ENCODE data around the gene ITFG2. TPM values are rescaled to one million over a fixed set of nuclear protein-coding genes. Genes with fewer than 3 reads are reported as not detected.
"Not testable (repeated sequence)": the region's sequence is repeated elsewhere in the genome, so short reads cannot be mapped to it uniquely, and the experiment has no call there.

The ITFG2 gene
- 43.4 and 46.4 TPM in 2 replicates for total RNA-seq

DNA sequence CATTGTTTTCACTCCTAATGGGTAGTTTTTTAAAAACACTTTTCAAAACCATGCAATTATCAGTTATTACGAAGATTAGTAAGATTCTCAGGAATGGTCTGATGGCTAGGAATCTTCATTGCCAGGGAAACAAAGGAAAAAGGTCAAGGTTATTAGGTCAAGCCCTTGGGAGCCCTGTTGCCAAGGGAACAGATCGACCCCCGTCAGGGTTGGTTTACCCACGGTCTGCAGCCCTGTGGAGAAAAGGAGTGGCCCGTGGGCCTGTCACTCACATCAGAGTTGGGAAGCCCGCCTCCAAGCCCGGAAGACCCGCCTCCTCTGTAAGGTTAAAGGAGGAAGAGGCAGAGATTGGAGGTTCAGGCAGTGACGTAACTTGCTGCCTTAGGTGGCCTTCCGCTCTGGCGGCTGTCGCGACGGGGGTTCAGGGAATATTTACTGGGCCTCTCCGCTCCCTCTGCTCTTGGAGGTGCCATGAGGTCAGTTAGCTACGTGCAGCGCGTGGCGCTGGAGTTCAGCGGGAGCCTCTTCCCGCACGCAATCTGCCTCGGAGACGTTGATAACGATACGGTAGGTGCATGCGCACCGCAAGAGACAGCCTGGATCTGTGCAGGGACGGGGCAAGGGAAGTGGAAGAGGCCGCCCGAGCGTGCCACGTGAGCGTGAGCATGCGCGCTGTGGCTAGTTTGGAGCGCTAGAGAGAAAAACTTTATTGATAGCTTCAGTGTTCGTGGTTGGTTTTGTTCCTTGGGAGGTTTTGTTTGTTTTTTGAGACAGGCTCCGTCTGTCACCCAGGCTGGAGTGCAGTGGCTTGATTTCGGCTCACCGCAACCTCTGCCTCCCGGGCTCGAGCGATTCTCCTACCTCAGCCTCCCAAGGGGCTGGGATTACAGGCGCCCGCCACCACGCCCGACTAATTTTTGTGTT, at the start of gene ITFG2:
Gene ITFG2 (plus strand): TSS at position 379 of the 924 bp plus-strand sequence. CDS start 93 bp downstream, at position 472.
- DNase-seq (ENCODE audit: low spot score): peak; percentile 95
- Mint-ChIP-seq H3K9me3 (no peaks in the 10 kb centered on the region), H3K4me3 (ENCODE audit: low read depth) (peak within 1 kb of the TSS; percentile 100), H3K36me3 (ENCODE audit: low read depth) (peaks cover 7% of the 10 kb centered on the region), H3K27ac (peak within 1 kb of the TSS; percentile 100), H3K27me3 (ENCODE audit: low read depth) (no peaks in the 10 kb centered on the region), H3K4me1 (ENCODE audit: low read depth) (peaks cover 13% of the 10 kb centered on the region)
- intact Hi-C loops (cut with micrococcal nuclease): loop anchor here (1.0 to 2.0 kb wide), 5 partner anchors 17 to 120 kb away; partner anchors contain the start of genes FOXM1 and RHNO1

DNA sequence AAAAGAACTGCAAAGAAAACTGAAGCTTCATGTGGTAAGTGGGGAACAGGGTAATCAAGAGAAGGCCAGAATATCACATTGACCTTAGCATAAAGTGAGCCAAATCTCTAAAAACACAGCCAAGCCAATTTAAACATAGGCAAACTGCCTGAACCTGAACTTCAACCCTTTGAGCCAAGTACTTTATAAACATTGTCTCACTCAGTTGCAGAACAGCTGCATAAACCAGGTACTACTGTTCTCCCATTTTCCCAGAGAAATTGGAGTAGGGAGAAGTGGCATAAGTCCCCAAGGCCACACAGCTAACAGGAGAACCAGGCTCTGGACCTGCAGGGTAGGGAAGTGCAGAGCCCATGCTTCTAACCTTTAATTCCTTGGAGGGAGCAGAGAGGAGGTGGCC, 48.1 kb upstream of the ITFG2 start:
- Mint-ChIP-seq H3K36me3 (ENCODE audit: low read depth) (no peaks in the 10 kb centered on the region), H3K27me3 (ENCODE audit: low read depth) (no peaks in the 10 kb centered on the region), H3K9me3 (no peaks in the 10 kb centered on the region), H3K4me3 (ENCODE audit: low read depth) (no peak overlapping the region), H3K27ac (no peak overlapping the region), H3K4me1 (ENCODE audit: low read depth) (no peaks in the 10 kb centered on the region)
- intact Hi-C loops (cut with micrococcal nuclease): no loop called here
- no peak for DNase-seq (ENCODE audit: low spot score)

GRCh38 chr12:2765052-2765451, 47.4 kb upstream of the ITFG2 start:
- H3K4me1 Mint-ChIP-seq (ENCODE audit: low read depth): no peaks in the 10 kb centered on the region
- no peaks in the 10 kb centered on the region for H3K9me3 Mint-ChIP-seq
- no peak for DNase-seq (ENCODE audit: low spot score)
- no peaks in the 10 kb centered on the region for H3K27me3 Mint-ChIP-seq (ENCODE audit: low read depth)
- no peak overlapping the region for H3K4me3 Mint-ChIP-seq (ENCODE audit: low read depth)
- intact Hi-C loops (cut with micrococcal nuclease): no loop called here
- H3K36me3 Mint-ChIP-seq (ENCODE audit: low read depth): no peaks in the 10 kb centered on the region
- H3K27ac Mint-ChIP-seq: no peak overlapping the region

GRCh38 chr12:2765608-2766007, 46.9 kb upstream of the ITFG2 start:
- no peak for DNase-seq (ENCODE audit: low spot score)
- H3K4me3 Mint-ChIP-seq (ENCODE audit: low read depth): no peak overlapping the region
- H3K4me1 Mint-ChIP-seq (ENCODE audit: low read depth): no peaks in the 10 kb centered on the region
- no peak overlapping the region for H3K27ac Mint-ChIP-seq
- no peaks in the 10 kb centered on the region for H3K27me3 Mint-ChIP-seq (ENCODE audit: low read depth)
- intact Hi-C loops (cut with micrococcal nuclease): no loop called here
- no peaks in the 10 kb centered on the region for H3K9me3 Mint-ChIP-seq
- no peaks in the 10 kb centered on the region for H3K36me3 Mint-ChIP-seq (ENCODE audit: low read depth)

DNA sequence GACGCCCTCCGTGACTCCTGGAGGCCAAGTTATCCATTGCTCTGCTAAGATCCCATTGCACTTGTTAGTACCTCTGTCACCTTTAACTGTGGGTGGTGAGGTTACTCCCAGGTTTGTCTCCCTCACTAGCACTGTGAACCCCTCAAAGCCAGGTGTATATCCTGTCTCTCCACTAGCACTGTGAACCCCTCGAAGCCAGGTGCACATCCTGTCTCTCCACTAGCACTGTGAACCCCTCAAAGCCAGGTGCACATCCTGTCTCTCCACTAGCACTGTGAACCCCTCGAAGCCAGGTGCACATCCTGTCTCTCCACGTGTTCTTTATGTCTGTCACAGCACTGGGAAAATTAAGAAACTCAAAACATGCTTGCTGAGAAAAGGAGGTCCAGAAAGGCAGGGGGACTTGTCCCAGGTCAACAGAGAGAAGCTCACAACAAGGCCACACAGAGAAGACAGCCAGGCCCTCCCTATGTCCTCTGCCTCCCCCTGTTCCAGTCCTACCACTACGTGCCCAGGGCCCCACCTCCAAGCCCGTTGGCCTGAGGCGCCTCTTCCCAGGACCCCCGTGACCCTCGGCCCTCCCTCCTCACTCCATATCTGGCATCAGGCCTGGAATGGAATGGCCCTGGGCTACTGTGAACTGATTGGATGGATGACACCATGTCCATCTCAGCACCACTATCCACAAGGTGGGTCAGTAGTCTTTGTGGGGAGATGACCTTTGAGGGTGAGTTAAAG, 44.1 kb upstream of the ITFG2 start:
- no peaks in the 10 kb centered on the region for H3K27me3 Mint-ChIP-seq (ENCODE audit: low read depth)
- no peak overlapping the region for H3K4me3 Mint-ChIP-seq (ENCODE audit: low read depth)
- no peak overlapping the region for H3K27ac Mint-ChIP-seq
- no peaks in the 10 kb centered on the region for H3K4me1 Mint-ChIP-seq (ENCODE audit: low read depth)
- intact Hi-C loops (cut with micrococcal nuclease): no loop called here
- H3K9me3 Mint-ChIP-seq: no peaks in the 10 kb centered on the region
- H3K36me3 Mint-ChIP-seq (ENCODE audit: low read depth): no peaks in the 10 kb centered on the region
- DNase-seq (ENCODE audit: low spot score): no peak

DNA sequence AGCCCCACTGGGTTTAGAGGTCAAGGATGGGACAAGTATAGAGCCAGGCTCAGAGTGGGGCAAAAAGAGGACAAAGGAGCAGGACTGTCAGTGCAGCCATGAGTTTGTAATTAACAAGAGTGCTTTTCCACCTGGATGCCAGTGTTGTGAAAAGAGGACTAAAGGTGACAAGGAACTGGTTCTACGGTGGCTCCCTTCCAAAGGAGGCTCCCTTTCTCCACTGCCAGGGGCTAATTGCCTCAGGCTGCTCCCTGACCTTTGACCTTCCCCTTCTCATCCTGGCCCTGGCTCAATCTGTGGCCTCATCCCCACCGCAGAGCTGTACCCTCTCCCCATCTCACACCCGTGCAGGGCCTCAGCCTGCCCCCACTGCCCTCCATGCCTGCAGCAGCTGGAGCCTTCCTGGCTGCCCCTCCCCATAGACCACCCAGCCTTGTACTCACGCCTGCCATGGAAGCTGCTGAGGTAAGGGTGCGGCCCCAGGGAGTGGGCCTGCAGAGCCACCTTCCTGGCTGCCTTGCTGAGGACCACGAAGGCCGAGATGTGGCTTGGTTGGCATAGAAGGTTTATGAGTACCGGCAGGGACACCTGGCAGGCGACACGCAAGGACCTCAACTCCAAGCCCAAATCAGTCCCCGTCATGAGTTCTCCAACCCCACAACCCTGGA, 42.5 kb upstream of the ITFG2 start:
- Mint-ChIP-seq H3K36me3 (ENCODE audit: low read depth) (no peaks in the 10 kb centered on the region), H3K27ac (no peak overlapping the region), H3K4me3 (ENCODE audit: low read depth) (no peak overlapping the region), H3K4me1 (ENCODE audit: low read depth) (no peaks in the 10 kb centered on the region), H3K27me3 (ENCODE audit: low read depth) (no peaks in the 10 kb centered on the region), H3K9me3 (no peaks in the 10 kb centered on the region)
- intact Hi-C loops (cut with micrococcal nuclease): no loop called here
- no peak for DNase-seq (ENCODE audit: low spot score)

DNA sequence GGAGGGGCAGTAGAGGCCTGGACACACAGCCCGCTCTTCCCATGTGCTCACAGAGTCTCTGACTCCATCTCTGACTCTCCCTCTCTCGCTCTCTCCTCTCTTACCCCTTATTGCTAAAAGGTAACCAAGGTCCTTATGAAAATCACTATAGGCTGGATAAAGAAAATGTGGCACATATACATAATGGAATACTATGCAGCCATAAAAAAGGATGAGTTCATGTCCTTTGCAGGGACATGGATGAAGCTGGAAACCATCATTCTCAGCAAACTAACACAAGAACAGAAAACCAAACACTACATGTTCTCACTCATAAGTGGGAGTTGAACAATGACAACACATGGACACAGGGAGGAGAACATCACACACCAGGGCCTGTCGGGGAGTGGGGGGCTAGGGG, 41.9 kb upstream of the ITFG2 start:
- DNase-seq (ENCODE audit: low spot score); H3K9me3 Mint-ChIP-seq; H3K36me3 Mint-ChIP-seq (ENCODE audit: low read depth); H3K27ac Mint-ChIP-seq; H3K4me3 Mint-ChIP-seq (ENCODE audit: low read depth); H3K27me3 Mint-ChIP-seq (ENCODE audit: low read depth); intact Hi-C loops (cut with micrococcal nuclease); H3K4me1 Mint-ChIP-seq (ENCODE audit: low read depth): not testable (repeated sequence)

GRCh38 chr12:2772370-2772769, 40.1 kb upstream of the ITFG2 start:
- Mint-ChIP-seq H3K4me3 (ENCODE audit: low read depth) (no peak overlapping the region), H3K4me1 (ENCODE audit: low read depth) (no peaks in the 10 kb centered on the region), H3K27ac (no peak overlapping the region), H3K27me3 (ENCODE audit: low read depth) (no peaks in the 10 kb centered on the region), H3K36me3 (ENCODE audit: low read depth) (no peaks in the 10 kb centered on the region), H3K9me3 (no peaks in the 10 kb centered on the region)
- DNase-seq (ENCODE audit: low spot score): no peak
- intact Hi-C loops (cut with micrococcal nuclease): no loop called here

DNA sequence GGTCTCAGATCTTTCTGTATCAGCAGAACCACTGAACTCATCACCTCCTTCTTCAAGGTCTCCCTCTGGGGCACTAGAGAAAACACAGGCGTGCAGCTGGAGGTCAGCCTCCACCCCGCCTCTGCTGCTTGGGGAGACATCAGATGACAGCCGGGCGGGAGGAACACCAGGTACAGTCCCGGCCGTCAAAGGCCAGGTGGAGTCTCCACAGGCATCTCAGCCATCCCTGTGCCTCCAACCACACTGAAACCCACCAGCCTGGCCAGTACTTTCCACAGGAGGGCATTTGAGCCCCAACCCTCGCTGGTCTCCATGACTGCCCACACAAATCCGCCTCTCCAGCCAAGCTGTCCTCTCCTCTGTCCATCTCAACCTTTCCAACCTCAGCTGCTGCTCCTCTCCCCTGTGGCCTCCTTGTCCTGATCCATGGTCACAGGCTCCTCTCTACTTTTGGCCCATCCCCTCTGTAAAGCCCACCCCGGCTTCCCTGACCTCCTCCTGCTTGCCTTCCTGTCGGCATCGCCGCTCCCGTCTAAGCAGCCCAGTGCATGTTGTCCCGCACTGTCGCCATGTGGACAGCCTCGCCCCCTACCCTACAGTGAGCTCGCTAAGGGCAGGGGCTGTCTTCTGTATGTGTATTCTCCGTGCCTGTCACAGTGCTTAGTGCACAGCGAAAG, 39.1 kb upstream of the ITFG2 start:
- H3K27me3 Mint-ChIP-seq (ENCODE audit: low read depth): peaks cover 3% of the 10 kb centered on the region
- H3K27ac Mint-ChIP-seq: no peak overlapping the region
- H3K9me3 Mint-ChIP-seq: no peaks in the 10 kb centered on the region

DNA sequence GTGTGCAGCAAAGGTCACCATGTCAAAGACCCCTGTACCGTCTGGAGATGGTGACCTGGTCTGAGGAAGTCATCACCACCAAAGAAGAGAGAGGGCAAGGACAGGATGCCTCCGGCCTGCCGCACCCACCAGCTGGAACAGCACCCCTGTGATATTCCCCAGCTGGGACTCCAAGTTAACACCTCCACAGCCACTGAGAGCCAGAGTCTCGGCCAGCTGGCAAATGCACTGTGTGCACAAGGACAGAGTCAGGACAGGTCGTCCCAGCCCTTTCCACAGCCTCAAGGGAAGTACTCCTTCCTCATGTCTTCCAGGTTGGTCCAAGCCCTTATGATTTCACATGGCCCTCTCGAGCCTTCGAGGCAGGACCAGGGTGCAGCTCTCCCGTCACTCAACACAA, 37.0 kb upstream of the ITFG2 start:
- Mint-ChIP-seq H3K27me3 (ENCODE audit: low read depth) (peaks cover 4% of the 10 kb centered on the region), H3K27ac (no peak overlapping the region), H3K9me3 (no peaks in the 10 kb centered on the region), H3K36me3 (ENCODE audit: low read depth) (no peaks in the 10 kb centered on the region), H3K4me3 (ENCODE audit: low read depth) (no peak overlapping the region), H3K4me1 (ENCODE audit: low read depth) (no peaks in the 10 kb centered on the region)
- no peak for DNase-seq (ENCODE audit: low spot score)
- intact Hi-C loops (cut with micrococcal nuclease): no loop called here

More for the DNA sequence above, 39.1 kb upstream of the ITFG2 start:
- intact Hi-C loops (cut with micrococcal nuclease): no loop called here
- no peaks in the 10 kb centered on the region for H3K4me1 Mint-ChIP-seq (ENCODE audit: low read depth)
- DNase-seq (ENCODE audit: low spot score): no peak
- no peak overlapping the region for H3K4me3 Mint-ChIP-seq (ENCODE audit: low read depth)
- no peaks in the 10 kb centered on the region for H3K36me3 Mint-ChIP-seq (ENCODE audit: low read depth)

- no peaks in the 10 kb centered on the region for H3K9me3 Mint-ChIP-seq
- no peak overlapping the region for H3K4me3 Mint-ChIP-seq (ENCODE audit: low read depth)
- no peaks in the 10 kb centered on the region for H3K36me3 Mint-ChIP-seq (ENCODE audit: low read depth)
- H3K4me1 Mint-ChIP-seq (ENCODE audit: low read depth): no peaks in the 10 kb centered on the region
- intact Hi-C loops (cut with micrococcal nuclease): no loop called here
- no peak overlapping the region for H3K27ac Mint-ChIP-seq
- DNase-seq (ENCODE audit: low spot score): no peak
- H3K27me3 Mint-ChIP-seq (ENCODE audit: low read depth): peaks cover 5% of the 10 kb centered on the region
Observed at GRCh38 chr12:2776129-2776806, 36.2 kb upstream of the ITFG2 start.

GRCh38 chr12:2779281-2779680, 33.2 kb upstream of the ITFG2 start:
- H3K36me3 Mint-ChIP-seq (ENCODE audit: low read depth): no peaks in the 10 kb centered on the region
- peaks cover 24% of the 10 kb centered on the region for H3K27me3 Mint-ChIP-seq (ENCODE audit: low read depth)
- no peaks in the 10 kb centered on the region for H3K9me3 Mint-ChIP-seq
- H3K27ac Mint-ChIP-seq: no peak overlapping the region
- intact Hi-C loops (cut with micrococcal nuclease): no loop called here
- H3K4me3 Mint-ChIP-seq (ENCODE audit: low read depth): no peak overlapping the region
- peaks cover 7% of the 10 kb centered on the region for H3K4me1 Mint-ChIP-seq (ENCODE audit: low read depth)
- no peak for DNase-seq (ENCODE audit: low spot score)
